DOHH2 (cell line): Measurements from ENCODE around the gene MRTFB.

Source experiments
- CTCF ChIP-seq: fragments of 200-600 bp; sonication (generic); IDR thresholded peaks from one replicate; pipeline ENCODE4 v1.5.1; 2014; ENCODE audit warnings: antibody characterized with exemption, mild to moderate bottlenecking, low read depth, low read length; ENCODE audit not compliant: poor library complexity, severe bottlenecking
- EZH2phosphoT487 ChIP-seq: fragments of 200-600 bp; sonication (generic); IDR thresholded peaks from 2 replicates; pipeline ENCODE4 v1.6.1; 2017; ENCODE audit warnings: borderline replicate concordance, mild to moderate bottlenecking, antibody characterized with exemption, low read length, moderate library complexity, mixed read lengths

- TF ChIP-seq CTCF (no peak), EZH2phosphoT487 (no peak)
Measured at GRCh38 chr16:14089283-14089823, 18.2 kb downstream of the MRTFB start.
